Right lobe of liver (tissue), 6 donors: ENCODE data around the gene AGTR2. TPM values are rescaled to one million over a fixed set of nuclear protein-coding genes. Genes with fewer than 3 reads are reported as not detected.

Experiments
- ATAC-seq, 4 donors: fragments of 200-7000 bp; cut with Tn5 transposase; one replicate each; pipeline ENCODE4 v1.9.1; 2020; ENCODE audit warnings: mild to moderate bottlenecking in 4 of 4, moderate library complexity in 4 of 4
- DNase-seq, 3 donors: peaks; one replicate each; pipeline ENCODE4 v3.0.0-alpha.2; 2020
- H3K27ac ChIP-seq, 3 donors: fragments of 200-600 bp; one replicate each; pipeline ENCODE4 v1.8.0; 2022
- H3K27me3 ChIP-seq, 2 donors: fragments of 200-600 bp; one replicate each; pipeline ENCODE4 v1.8.0; 2022
- H3K36me3 ChIP-seq, 4 donors: fragments of 200-600 bp; sonication (generic) in 1 of 4; one replicate each; pipeline versions ENCODE4 v1.5.1 to v1.8.0; 2017 to 2022; ENCODE audit warnings: control low read depth in 1 of 4
- H3K4me1 ChIP-seq, 4 donors: fragments of 200-600 bp; sonication (generic) in 1 of 4; one replicate each; pipeline versions ENCODE4 v1.5.1 to v1.8.0; 2017 to 2022; ENCODE audit warnings: control low read depth in 1 of 4
- H3K4me3 ChIP-seq, 3 donors: fragments of 200-600 bp; one replicate each; pipeline ENCODE4 v1.8.0; 2022
- H3K9me3 ChIP-seq, 4 donors: fragments of 200-600 bp; sonication (generic) in 1 of 4; one replicate each; pipeline versions ENCODE4 v1.5.1 to v1.8.0; 2017 to 2022; ENCODE audit warnings: control low read depth in 1 of 4
- POLR2A ChIP-seq: fragments of 450-650 bp; IDR thresholded peaks from one replicate; pipeline ENCODE4 v1.6.1; 2017; ENCODE audit warnings: antibody characterized with exemption, mild to moderate bottlenecking
- WGBS: methylation state at CpG from one replicate; pipeline ENCODE4 v1.1.6; 2018; ENCODE audit warnings: low coverage, low lambda C conversion rate; ENCODE audit not compliant: insufficient coverage; ENCODE audit errors: missing lambda C conversion rate; 5-methylcytosine and 5-hydroxymethylcytosine counted together
- intact Hi-C, 2 donors: fragments of 100-400 bp; cut with DNase I; formaldehyde crosslinking; loops; one replicate each; pipeline versions ENCODE4 v1.11.2 to v1.14.1; 2022
- total RNA-seq, 6 experiments: library from RNA; depleted of rRNA in 2 of 6; stranded (reverse); fragments of >200 nt in 2 of 6; fragmentation: NEBNext Ultra II Directional in 3 of 6; extraction: Animal tissue kit (Norgen Biotek cat#: 25700) in 3 of 6; gene quantifications; one replicate each; pipeline versions ENCODE4 v1.1.0 to v1.2.4, GENCODE V29; 2016 to 2023
- TF ChIP-seq, protein P1 (sequence below), 4 donors: fragments of 200-600 bp in 3 of 4; fragments of 450-650 bp in 1 of 4; IDR thresholded peaks; one replicate each; pipeline versions ENCODE4 v1.5.1 to v1.8.0; 2016 to 2022; ENCODE audit warnings: antibody characterized with exemption in 4 of 4, mild to moderate bottlenecking in 2 of 4
- donor health status: DM: no; HTN: yes; CAD: no.
- donor health status: DM: no; HTN: no; CAD: no.
- donor health status: DM: no; HTN: no; CAD: no.
- donor health status: DM: no; HTN: yes; CAD: no.
- donor health status: DM: no; HTN: yes; CAD: no.

Gene AGTR2
- total RNA-seq, 6 experiments from 2014 or later = not detected

DNA sequence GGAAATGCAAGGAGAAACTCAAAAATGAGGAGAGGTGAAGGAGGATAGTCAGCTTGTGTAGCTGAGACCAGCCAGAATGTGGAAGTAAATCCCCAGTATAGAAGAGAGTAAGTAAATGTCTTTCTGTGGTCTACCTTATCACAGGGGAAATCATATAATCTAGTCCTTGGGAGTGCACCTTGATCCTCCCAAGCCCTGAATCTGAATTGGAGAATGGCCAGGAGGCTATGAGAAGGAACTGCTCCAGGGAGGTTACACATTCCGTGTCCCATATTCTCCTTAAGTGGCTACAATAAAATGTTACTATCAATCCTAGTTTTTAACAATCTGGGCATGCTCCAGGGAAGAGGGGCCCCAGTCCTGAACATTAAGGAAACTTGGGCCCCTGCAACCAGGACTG, 10.8 kb downstream of the AGTR2 start:
- Histone ChIP-seq H3K27ac (no peak overlapping the region), H3K4me1 (no peaks in the 10 kb centered on the region), H3K4me3 (no peak overlapping the region), H3K27me3 (no peaks in the 10 kb centered on the region), H3K9me3 (no peaks in the 10 kb centered on the region), H3K36me3 (no peaks in the 10 kb centered on the region)
- ATAC-seq (no peak), DNase-seq (no peak)
- no CpG with 5 or more reads among the region's 1 CpG for WGBS
- TF ChIP-seq, protein P1, sequence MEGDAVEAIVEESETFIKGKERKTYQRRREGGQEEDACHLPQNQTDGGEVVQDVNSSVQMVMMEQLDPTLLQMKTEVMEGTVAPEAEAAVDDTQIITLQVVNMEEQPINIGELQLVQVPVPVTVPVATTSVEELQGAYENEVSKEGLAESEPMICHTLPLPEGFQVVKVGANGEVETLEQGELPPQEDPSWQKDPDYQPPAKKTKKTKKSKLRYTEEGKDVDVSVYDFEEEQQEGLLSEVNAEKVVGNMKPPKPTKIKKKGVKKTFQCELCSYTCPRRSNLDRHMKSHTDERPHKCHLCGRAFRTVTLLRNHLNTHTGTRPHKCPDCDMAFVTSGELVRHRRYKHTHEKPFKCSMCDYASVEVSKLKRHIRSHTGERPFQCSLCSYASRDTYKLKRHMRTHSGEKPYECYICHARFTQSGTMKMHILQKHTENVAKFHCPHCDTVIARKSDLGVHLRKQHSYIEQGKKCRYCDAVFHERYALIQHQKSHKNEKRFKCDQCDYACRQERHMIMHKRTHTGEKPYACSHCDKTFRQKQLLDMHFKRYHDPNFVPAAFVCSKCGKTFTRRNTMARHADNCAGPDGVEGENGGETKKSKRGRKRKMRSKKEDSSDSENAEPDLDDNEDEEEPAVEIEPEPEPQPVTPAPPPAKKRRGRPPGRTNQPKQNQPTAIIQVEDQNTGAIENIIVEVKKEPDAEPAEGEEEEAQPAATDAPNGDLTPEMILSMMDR (IDR thresholded peaks at IDR 0.05) = no peak
- no peak for TF ChIP-seq POLR2A
- intact Hi-C loops = no loop called here

DNA sequence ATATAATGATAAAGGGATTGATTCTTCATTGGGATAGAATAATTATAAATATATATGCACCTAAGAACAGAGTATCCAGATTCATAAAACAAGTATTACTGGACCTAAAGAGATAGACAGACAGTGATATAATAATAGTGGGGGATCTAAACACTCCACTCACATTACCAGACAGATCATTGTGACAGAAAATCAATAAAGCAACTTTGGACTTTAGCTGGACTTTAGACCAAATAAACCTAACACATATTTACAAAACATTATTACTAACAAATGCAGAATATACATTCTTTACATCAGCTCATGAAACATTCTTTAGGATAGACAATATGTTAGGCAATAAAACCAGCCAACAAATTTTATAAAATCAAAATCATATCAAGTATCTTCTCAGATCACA, 14.6 kb downstream of the AGTR2 start:
- Histone ChIP-seq H3K36me3 (no peaks in the 10 kb centered on the region), H3K27ac (no peak overlapping the region), H3K9me3 (no peaks in the 10 kb centered on the region), H3K4me1 (no peaks in the 10 kb centered on the region), H3K27me3 (no peaks in the 10 kb centered on the region), H3K4me3 (no peak overlapping the region)
- DNase-seq = no peak
- intact Hi-C loops = no loop called here
- ATAC-seq = peak in 1 of 4 donors; percentile 33
- TF ChIP-seq, protein P1 (IDR thresholded peaks at IDR 0.05) = no peak
- no peak for TF ChIP-seq POLR2A

DNA sequence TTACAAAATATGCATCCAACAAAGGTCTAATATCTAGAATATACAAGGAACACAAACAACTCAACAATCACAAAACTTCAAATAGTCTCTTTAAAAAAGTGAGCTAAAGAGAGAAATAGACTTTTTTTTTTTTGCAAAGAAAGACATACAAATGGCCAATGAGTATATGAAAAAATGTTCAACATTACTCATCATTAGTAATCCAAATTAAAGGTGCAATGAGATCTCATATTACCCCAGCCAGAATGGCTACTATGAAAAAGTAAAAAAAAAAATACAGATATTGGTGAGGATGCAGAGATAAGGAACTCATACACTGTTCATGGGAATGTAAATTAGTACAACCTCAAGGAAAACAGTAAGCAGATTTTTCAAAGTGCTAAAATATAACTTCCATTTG, 24.1 kb downstream of the AGTR2 start:
- DNase-seq (no peak), ATAC-seq (no peak)
- peaks cover 0 to 5% of the 10 kb centered on the region in 2 donors for H3K27me3 ChIP-seq
- H3K9me3 ChIP-seq = no peaks in the 10 kb centered on the region
- no peak overlapping the region for H3K4me3 ChIP-seq
- H3K4me1 ChIP-seq = no peaks in the 10 kb centered on the region
- H3K27ac ChIP-seq = no peak overlapping the region
- no peaks in the 10 kb centered on the region for H3K36me3 ChIP-seq
- intact Hi-C loops = no loop called here
- TF ChIP-seq, protein P1 (IDR thresholded peaks at IDR 0.05) = no peak

DNA sequence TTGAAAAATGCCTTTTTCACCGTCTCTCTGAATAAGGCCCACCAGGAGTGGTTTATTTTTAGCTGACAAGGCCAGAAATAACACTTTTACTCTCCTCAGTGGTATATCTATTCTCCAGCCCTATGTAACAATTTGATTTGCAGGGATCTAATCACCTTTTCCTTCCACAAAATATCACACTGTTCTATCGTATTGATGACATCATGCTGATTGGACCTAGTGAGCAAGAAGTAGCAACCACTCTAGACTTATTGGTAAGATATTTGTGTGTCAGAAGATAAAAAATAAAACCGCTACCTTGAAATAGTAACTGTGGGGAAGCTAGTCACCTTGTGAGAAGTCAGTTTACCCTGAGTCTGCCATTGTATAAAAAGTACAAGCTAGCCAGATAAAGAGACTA, 27.7 kb downstream of the AGTR2 start:
- ATAC-seq (no peak), DNase-seq (no peak)
- Histone ChIP-seq H3K27me3 (peaks cover 0 to 3% of the 10 kb centered on the region in 2 donors), H3K4me3 (no peak overlapping the region), H3K4me1 (no peaks in the 10 kb centered on the region), H3K9me3 (no peaks in the 10 kb centered on the region), H3K27ac (no peak overlapping the region), H3K36me3 (no peaks in the 10 kb centered on the region)
- 49% methylated on average over 3 of the region's 3 CpGs for WGBS
- TF ChIP-seq, protein P1 (IDR thresholded peaks at IDR 0.05) = no peak
- no peak for TF ChIP-seq POLR2A
- intact Hi-C loops = no loop called here

DNA sequence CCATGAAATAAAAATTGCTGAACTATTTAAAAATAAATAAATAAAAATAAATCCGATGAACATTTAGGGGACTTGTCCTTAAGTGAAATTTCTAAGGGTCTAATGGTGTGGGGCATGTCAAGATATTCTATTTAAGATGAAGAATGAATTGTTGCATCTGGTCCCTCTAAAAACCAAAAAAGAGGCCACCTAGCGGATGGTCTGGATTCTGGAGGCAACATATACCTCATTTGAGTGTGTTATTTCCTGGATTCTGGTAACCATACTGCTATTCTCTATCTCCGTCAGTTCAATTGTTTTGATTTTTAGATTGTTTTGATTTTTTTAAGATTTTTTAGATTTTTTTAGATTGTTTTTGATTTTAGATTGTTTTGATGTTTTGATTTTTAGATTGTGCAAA, 28.3 kb downstream of the AGTR2 start:
- WGBS = 33% methylated on average over 3 of the region's 3 CpGs
- intact Hi-C loops = no loop called here
- no peaks in the 10 kb centered on the region for H3K9me3 ChIP-seq
- H3K4me3 ChIP-seq = no peak overlapping the region
- H3K27me3 ChIP-seq = peaks cover 0 to 1% of the 10 kb centered on the region in 2 donors
- ATAC-seq (no peak), DNase-seq (no peak)
- H3K4me1 ChIP-seq = no peaks in the 10 kb centered on the region
- H3K27ac ChIP-seq = no peak overlapping the region
- TF ChIP-seq POLR2A = no peak
- TF ChIP-seq, protein P1 (IDR thresholded peaks at IDR 0.05) = peak; percentile 8 to 23 (median 16)
- no peaks in the 10 kb centered on the region for H3K36me3 ChIP-seq
